Ramos (cell line): ENCODE measurements around the gene XPNPEP3.
"Not testable (repeated sequence)": the region's sequence is repeated elsewhere in the genome, so short reads cannot be mapped to it uniquely, and the experiment has no call there.

Experiments
- in situ Hi-C: fragments of 300-500 bp; cut with MboI; formaldehyde crosslinking; loops from one replicate; pipeline ENCODE4 v1.14.3; 2022; ENCODE audit warnings: low sequenced_read_pairs; ENCODE audit not compliant: unreplicated experiment

The XPNPEP3 gene

GRCh38 chr22:40856513-40857308 lies at the start of gene XPNPEP3, which contains the start of gene ST13:
Gene XPNPEP3, plus strand, starts transcription at chr22:40857148. Its CDS starts 34 bp downstream, at chr22:40857182.
Gene ST13, minus strand, starts transcription at chr22:40856639. Its CDS starts 99 bp downstream, at chr22:40856540.
- in situ Hi-C loops, result no loop called here

DNA sequence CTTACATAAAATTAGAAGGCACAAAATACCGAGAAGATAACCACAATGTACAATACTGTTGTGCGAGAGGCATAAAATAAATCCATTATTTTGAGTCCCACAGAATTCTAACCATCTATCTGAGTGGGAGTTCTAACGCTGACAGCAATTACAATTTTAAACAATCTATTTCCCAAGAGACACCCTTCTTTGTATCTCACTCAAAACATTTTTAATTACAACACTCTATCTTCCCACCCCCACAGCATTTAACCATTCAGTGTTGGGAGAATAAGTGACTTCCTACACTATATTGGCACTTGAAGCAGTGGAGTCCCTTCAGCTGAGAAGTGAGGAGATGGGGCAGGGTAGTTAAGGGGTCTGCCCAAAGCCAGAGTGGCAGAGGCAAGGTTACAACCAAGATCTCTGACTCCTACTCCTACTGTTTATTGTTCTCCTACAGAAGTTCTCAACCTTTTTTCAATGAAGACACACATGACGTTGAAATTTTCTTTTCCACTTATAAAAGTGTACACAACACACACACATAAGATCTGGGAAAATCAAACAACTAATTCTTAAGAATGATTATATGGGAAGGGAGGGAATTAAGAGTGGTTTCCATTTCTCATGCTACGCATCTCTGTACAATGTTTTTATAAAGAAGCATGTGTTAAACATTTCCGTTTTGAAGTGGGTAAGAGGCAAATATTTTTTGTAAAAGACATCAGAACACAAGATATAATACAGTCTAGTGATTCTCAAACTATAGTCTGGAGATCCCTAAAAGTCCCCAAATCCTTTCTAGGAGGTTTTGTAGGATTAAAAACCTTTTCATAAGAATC lies 48.7 kb upstream of the XPNPEP3 start:
- in situ Hi-C loops, result no loop called here

GRCh38 chr22:40813912-40814315 lies 43.0 kb upstream of the XPNPEP3 start:
- in situ Hi-C loops, result no loop called here

DNA sequence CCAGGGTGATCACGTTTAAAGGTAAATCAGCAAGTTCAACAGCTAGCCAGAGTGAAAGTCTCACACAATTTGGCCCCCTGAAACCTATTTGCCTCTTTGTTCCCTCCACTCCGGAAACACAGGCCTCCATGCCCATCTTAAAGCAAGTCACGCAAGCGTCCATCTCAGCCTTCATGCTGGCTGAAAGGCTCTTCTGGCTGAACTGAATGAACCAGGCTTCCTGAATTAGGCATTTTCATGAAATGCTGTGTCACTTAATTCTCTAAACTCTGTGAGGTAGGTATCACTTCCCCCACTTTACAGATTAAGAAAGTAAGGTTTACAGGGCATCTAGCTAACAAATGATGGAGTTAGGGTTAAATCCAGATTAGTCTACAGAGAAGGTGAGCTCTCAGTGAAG lies 39.2 kb upstream of the XPNPEP3 start:
- in situ Hi-C loops, result no loop called here

DNA sequence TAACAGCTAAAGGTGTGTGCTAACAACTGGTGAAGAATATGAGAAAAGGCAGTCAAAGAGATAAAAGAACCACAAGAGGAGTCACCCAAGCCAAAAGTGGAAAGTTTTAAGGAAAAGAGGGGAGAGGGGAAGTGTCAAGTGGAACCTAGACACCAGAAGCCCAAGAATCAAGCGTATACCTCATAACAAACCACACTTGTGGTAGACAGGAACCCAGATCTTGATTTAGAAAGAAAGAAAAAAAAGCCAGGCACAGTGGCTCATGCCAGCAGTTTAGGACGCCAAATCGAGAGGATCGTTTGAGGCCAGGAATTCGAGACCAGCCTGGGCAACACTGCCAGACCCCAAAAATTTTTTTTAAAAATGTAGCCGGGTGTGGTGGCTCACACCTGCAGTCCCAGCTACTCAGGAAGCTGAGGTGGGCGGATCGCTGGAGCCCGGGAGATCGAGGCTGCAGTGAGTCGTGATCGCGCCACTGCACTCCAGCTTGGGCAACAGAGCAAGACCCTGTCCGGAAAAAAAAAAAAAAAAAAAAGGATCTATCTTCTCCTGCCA lies 38.7 kb upstream of the XPNPEP3 start:
- in situ Hi-C loops, result no loop called here

DNA sequence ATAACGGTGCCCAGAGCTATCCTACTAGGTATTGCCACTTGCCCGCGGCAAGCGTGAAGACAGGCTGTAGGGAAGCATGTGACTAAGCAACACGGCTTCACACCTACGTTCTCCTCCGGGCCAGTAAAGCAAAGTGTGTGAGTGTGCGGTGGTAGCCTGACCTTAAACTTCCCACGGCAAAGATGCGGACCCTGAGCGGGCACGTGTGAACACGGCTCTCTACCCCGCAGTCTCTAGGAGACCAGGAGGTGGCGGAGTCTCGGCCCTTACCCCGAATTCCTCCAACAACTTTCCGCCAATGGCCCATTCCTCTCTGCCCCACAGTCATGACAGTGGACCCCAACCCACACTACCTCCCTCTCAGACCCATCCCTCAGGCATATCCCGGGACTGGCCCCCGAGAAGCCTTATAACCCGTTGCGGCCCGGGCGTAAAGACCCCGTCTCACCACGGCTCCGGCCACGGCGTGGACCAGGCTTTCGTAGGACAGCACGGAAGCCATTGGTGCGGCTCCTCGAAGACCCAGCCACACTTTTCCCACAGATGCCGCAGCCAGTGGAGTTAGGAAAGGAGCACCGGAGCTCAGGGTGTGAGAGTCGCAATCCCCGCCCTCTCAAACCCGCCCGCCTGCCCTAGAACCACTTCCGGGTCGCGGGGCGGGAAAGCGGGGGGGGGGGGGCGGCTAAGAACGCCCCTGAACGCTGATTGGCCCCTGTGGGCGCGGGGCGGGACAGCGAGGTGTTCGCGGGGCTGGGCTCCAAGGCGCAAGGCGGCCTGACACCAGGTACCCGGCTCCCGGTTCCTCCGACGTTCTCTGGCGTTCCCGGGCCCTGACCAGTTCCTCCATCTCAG lies 38.0 kb upstream of the XPNPEP3 start, which contains the start of gene SLC25A17:
SLC25A17 (minus strand) TSS at position 600 of the 852 bp plus-strand sequence; CDS start at position 502, 98 bp downstream.
- in situ Hi-C loops, result no loop called here

DNA sequence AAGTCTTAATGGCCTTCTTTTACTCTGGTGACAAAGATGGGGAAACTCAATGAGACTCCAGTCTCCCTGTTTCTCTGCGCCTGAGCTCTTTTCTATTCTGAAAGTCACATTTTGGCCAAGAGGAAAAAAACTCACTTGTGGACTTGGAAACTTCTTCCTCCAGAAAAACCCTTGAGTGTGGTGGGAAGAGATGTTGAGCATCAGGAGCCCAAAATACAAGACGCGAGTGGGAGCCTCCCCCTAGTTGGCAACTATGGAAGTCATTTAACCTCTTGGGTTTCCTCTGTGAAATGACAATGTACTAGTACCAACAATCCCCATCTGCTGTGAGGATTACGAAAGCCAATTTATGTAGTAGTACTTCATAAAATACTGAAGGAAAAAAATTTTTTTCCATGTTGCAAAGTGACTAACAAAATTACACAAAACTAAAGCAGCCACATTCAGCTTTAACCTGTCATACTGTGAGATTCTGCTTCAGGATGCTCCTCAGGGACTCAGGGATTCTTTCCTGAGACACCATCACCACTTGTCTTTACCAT lies 37.3 kb upstream of the XPNPEP3 start:
- in situ Hi-C loops, result no loop called here

GRCh38 chr22:40823426-40823825 lies 33.5 kb upstream of the XPNPEP3 start:
- in situ Hi-C loops, result no loop called here

GRCh38 chr22:40826292-40826691 lies 30.7 kb upstream of the XPNPEP3 start:
- in situ Hi-C loops, result not testable (repeated sequence)

DNA sequence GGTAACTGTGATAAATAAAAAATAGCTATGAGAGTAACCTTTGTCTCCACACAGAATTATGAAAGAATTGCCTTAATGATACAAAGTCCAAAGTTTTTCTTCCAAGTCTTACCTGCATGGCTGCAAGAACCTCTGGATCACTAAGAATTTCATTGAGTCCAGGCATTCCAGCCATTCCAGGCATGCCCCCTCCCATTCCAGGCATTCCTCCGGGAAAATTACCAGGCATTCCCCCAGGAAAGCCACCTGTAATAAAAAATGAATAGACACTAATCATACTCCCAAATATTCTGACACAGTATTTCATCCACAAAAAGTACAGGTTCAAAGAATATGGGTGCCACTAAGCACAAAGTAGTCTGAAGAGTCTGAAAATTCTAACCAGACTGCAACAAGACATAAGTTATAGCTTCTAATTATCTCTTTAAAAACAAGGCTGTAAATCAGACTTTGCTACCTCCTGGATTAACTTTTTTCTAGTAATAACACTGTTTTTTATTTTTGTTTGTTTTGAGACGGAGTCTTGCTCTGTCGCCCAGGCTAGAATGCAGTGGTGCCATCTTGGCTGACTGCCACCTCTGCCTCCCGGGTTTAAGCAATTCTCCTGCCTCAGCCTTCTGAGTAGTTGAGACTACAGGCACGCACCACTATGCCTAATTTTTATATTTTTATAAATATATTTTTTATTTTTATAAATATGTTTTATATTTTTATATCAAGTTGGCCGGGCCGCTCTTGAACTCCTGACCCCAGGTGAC lies 29.8 kb upstream of the XPNPEP3 start:
- in situ Hi-C loops, result no loop called here

DNA sequence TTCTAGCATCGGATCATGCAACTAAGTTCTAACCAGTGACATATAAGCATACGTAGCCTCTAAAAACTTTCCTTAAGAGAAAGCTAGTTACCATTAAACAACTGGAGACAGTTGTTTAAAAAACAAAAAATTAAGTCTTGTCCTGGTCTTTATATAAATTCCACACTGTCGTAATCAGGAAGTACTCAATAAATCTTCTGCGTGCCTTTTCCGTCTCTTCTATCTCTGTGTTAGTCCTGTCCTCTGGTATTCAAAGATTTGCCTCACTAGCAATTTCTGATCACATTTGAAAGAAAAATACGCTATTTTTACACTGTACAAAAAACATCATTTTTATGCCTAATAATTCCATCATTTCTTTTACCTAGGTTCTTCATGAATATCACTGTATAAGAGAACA lies 27.8 kb upstream of the XPNPEP3 start:
- in situ Hi-C loops, result no loop called here

- in situ Hi-C loops, result no loop called here
Observed at GRCh38 chr22:40834619-40835018, 22.3 kb upstream of the XPNPEP3 start.

- in situ Hi-C loops, result no loop called here
Observed at GRCh38 chr22:40838486-40838885, 18.5 kb upstream of the XPNPEP3 start.

- in situ Hi-C loops, result no loop called here
Observed at GRCh38 chr22:40844951-40845350, 12.0 kb upstream of the XPNPEP3 start.

- in situ Hi-C loops, result not testable (repeated sequence)
Observed at GRCh38 chr22:40845816-40846215, 11.1 kb upstream of the XPNPEP3 start.

- in situ Hi-C loops, result no loop called here
Observed at GRCh38 chr22:40853333-40853732, 3.6 kb upstream of the XPNPEP3 start.

DNA sequence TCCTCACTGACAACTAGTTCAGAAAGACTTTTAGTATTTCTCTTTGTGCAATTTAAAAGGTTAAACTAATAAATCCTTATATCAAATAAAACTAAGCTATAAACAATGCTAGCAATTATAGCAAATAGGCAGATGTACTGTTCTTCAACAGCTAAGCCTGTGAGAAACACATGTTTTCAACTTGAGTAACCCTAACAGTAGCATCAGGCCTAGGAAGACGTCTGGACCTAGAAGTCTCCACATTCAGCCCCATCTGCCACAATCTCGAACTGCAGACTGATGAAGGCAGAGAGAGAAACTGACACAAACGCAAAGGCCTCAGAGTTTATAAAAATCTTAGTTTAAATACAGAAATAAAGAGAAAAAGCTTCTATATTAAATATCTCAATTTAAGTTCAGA lies 3.0 kb upstream of the XPNPEP3 start:
- in situ Hi-C loops, result no loop called here

DNA sequence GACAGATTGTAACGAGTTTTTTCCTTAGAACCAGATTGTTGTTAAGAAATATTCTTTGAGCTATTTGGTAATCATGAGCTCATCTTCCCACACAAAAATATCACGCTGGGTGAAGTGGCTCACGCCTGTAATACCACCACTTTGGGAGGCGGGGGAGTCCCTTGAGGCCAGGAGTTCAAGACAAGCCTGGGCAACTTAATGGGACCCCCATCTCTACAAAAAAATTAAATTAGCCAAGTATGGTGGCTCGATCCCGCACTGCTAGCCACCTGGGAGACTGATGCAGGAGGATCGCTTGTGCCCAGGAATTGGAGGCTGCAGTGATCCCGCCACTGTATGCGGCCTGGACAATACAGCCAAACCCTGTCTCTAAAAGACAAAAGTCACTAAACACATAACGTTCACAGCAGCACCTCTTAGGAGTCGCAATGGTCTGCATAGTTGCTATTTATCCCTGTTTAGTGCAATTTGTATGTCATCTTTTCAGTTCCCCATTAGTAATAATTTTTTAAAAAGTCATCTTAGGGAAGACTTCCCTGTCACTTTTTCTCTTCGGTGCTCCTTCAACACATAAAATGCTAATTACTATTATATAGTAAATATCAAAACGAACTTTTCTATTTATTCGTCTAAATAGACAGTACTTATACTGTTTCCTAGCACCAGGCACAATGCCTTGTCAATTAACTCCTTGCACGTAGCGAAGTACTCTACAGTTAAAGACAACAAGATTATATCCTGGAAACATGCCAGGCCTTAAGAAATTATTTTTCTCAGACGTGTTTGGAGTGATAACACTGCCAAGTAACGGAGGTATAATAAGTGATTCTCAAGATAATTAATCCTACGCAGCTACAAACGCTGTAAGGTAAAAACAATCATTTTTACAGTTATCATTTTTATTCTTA lies 1.6 kb upstream of the XPNPEP3 start:
- in situ Hi-C loops, result no loop called here
